Left ventricle myocardium inferior (tissue), 1 donor: ENCODE measurements around the gene ESRRG. TPM values are rescaled to one million over a fixed set of nuclear protein-coding genes. Genes with fewer than 3 reads are reported as not detected.
A peak's percentile ranks its signal among the peaks of the same experiment; 100 is the strongest.

Experiments
- DNase-seq: peaks from one replicate; pipeline ENCODE4 v3.0.0-alpha.2; 2020
- H3K27ac ChIP-seq: fragments of 200-600 bp; replicated peaks from 2 replicates; pipeline ENCODE4 v1.8.0; 2021
- H3K27me3 ChIP-seq: fragments of 200-600 bp; 2 replicates; pipeline ENCODE4 v1.8.0; 2021; ENCODE audit warnings: low read depth
- H3K36me3 ChIP-seq: fragments of 200-600 bp; 2 replicates; pipeline ENCODE4 v1.8.0; 2021
- H3K4me1 ChIP-seq: fragments of 200-600 bp; 2 replicates; pipeline ENCODE4 v1.8.0; 2021
- H3K4me3 ChIP-seq: fragments of 200-600 bp; 2 replicates; pipeline ENCODE4 v1.8.0; 2021; ENCODE audit warnings: mild to moderate bottlenecking, moderate library complexity
- H3K9me3 ChIP-seq: fragments of 200-600 bp; replicated peaks from 2 replicates; pipeline ENCODE4 v1.8.0; 2021
- CTCF ChIP-seq: fragments of 200-600 bp; IDR thresholded peaks from 2 replicates; pipeline ENCODE4 v1.8.0; 2021; ENCODE audit warnings: antibody characterized with exemption, mild to moderate bottlenecking, borderline replicate concordance
- intact Hi-C: fragments of 100-400 bp; cut with micrococcal nuclease; formaldehyde crosslinking; loops from one replicate; pipeline ENCODE4 v1.11.0; 2022
- total RNA-seq: library from RNA; stranded (reverse); fragmentation: NEBNext Ultra II Directional; extraction: Animal tissue kit (Norgen Biotek cat#: 25700); gene quantifications from one replicate; pipeline ENCODE4 v1.2.1, GENCODE V29; 2021
- donor health status: DM: no; HTN: yes; CAD: no; lungs with severe emphysema.

Gene ESRRG
- total RNA-seq, 1 donor from 2014 or later, result 58.5 TPM

GRCh38 chr1:216690603-216691002 lies 32.6 kb downstream of the ESRRG start:
- Histone ChIP-seq H3K36me3 (no peaks in the 10 kb centered on the region), H3K9me3 (no peaks in the 10 kb centered on the region), H3K4me1 (peaks cover 18% of the 10 kb centered on the region), H3K27ac (no peak overlapping the region), H3K27me3 (no peaks in the 10 kb centered on the region), H3K4me3 (no peak overlapping the region)
- intact Hi-C loops, result no loop called here
- TF ChIP-seq CTCF, result no peak
- no peak for DNase-seq

GRCh38 chr1:216688127-216688657 lies 35.0 kb downstream of the ESRRG start:
- no peak overlapping the region for H3K4me3 ChIP-seq
- no peak overlapping the region for H3K27ac ChIP-seq
- H3K27me3 ChIP-seq, result no peaks in the 10 kb centered on the region
- H3K9me3 ChIP-seq, result no peaks in the 10 kb centered on the region
- intact Hi-C loops, result no loop called here
- peaks cover 18% of the 10 kb centered on the region for H3K4me1 ChIP-seq
- TF ChIP-seq CTCF, result no peak
- H3K36me3 ChIP-seq, result no peaks in the 10 kb centered on the region
- DNase-seq, result no peak

- Histone ChIP-seq H3K27ac (peak overlapping the region; percentile 53), H3K4me1 (peaks cover 18% of the 10 kb centered on the region), H3K9me3 (no peaks in the 10 kb centered on the region), H3K27me3 (no peaks in the 10 kb centered on the region), H3K4me3 (peak overlapping the region; percentile 24), H3K36me3 (no peaks in the 10 kb centered on the region)
- DNase-seq, result no peak
- no peak for TF ChIP-seq CTCF
- intact Hi-C loops, result no loop called here
These were observed 36.1 kb downstream of the ESRRG start for GRCh38 chr1:216686860-216687766.

- intact Hi-C loops, result no loop called here
- Histone ChIP-seq H3K4me1 (peaks cover 4% of the 10 kb centered on the region), H3K36me3 (no peaks in the 10 kb centered on the region), H3K27ac (no peak overlapping the region), H3K27me3 (no peaks in the 10 kb centered on the region), H3K9me3 (no peaks in the 10 kb centered on the region), H3K4me3 (no peak overlapping the region)
- DNase-seq, result no peak
- no peak for TF ChIP-seq CTCF
These were observed 40.5 kb downstream of the ESRRG start for GRCh38 chr1:216682752-216683151.

GRCh38 chr1:216679108-216679507 lies 44.1 kb downstream of the ESRRG start:
- no peaks in the 10 kb centered on the region for H3K36me3 ChIP-seq
- no peaks in the 10 kb centered on the region for H3K27me3 ChIP-seq
- H3K4me1 ChIP-seq, result no peaks in the 10 kb centered on the region
- no peaks in the 10 kb centered on the region for H3K9me3 ChIP-seq
- intact Hi-C loops, result no loop called here
- no peak overlapping the region for H3K4me3 ChIP-seq
- no peak overlapping the region for H3K27ac ChIP-seq
- DNase-seq, result no peak
- TF ChIP-seq CTCF, result no peak
